Measurements from ENCODE around the gene MTF2. TPM values are rescaled to one million over a fixed set of nuclear protein-coding genes. Genes with fewer than 3 reads are reported as not detected.

MTF2 gene
- total and polyA plus RNA-seq, 12 donors, result 3.9 to 14.0 (median 8.3) TPM

DNA sequence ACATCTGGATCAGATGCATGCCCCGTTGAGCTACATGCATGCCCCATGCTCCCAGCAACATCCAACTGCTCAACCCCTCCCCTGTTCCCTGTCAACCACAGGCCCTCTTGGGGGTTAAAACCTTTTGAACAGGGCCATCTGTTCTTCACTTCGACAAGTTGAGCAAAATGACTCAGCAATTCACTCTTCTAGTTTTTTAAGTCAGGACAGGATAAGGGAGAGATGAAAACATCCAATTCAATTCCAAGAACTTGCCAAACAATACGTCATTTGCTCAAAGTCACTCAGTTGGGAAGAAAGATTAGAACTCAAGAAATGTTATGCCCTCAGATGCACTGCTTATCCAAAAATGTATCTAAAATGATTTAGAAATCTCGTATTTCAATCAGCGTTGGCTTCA is 46.1 kb upstream of the MTF2 start:
- H3K27me3 ChIP-seq, result no peaks in the 10 kb centered on the region
- DNase-seq, result no peak
- intact Hi-C loops (cut with DNase I), result no loop called here
- TF ChIP-seq, protein P1, sequence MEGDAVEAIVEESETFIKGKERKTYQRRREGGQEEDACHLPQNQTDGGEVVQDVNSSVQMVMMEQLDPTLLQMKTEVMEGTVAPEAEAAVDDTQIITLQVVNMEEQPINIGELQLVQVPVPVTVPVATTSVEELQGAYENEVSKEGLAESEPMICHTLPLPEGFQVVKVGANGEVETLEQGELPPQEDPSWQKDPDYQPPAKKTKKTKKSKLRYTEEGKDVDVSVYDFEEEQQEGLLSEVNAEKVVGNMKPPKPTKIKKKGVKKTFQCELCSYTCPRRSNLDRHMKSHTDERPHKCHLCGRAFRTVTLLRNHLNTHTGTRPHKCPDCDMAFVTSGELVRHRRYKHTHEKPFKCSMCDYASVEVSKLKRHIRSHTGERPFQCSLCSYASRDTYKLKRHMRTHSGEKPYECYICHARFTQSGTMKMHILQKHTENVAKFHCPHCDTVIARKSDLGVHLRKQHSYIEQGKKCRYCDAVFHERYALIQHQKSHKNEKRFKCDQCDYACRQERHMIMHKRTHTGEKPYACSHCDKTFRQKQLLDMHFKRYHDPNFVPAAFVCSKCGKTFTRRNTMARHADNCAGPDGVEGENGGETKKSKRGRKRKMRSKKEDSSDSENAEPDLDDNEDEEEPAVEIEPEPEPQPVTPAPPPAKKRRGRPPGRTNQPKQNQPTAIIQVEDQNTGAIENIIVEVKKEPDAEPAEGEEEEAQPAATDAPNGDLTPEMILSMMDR (IDR thresholded peaks at IDR 0.05), result no peak
- WGBS, 2 donors, result 61 to 65% methylated on average over 5 of the region's 5 CpGs
- no peak for ATAC-seq
- no peak overlapping the region for H3K4me3 ChIP-seq
- H3K4me1 ChIP-seq, result peaks cover 0 to 14% (median 0%) of the 10 kb centered on the region in 9 donors
- no peaks in the 10 kb centered on the region for H3K9me3 ChIP-seq
- H3K36me3 ChIP-seq, result no peaks in the 10 kb centered on the region
- no peak overlapping the region for H3K27ac ChIP-seq

DNA sequence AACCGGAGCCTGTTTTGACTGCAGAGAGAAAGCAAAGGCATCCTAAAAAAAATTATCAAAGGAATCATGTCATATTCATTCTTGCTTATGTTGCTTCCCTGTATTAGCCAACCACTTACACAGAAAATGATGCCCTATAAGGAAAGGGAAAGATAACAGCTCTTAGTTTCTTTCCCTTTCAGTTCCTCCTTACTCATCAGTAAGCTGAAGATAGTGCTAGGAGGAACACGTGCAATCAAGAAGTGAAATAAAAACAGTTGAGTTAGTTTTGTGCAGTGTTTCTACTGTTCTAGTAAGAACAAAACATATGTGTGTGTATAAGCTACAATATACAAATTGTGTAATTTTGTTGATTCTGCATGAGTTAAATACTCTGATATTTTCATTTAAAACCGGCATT is 45.3 kb upstream of the MTF2 start:
- no peak for ATAC-seq
- intact Hi-C loops (cut with DNase I), result no loop called here

DNA sequence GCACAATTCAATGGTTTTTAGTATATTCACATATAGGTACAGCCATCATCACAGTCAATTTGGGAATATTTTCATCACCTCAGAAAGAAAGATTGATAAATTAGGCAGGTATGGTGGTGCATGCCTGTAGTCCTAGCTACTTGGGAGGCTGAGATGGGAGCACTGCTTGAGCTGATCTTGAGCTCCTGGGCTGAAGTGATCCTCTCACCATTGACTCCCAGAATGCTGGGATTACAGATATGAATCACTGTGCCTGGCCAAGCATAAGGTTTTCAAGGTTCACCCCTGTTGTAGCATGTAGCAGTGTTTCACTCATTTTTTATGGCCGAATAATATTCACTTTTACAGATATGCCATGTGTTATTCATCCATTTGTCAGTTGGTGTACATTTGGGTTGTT is 44.7 kb upstream of the MTF2 start:
- TF ChIP-seq, protein P1 (IDR thresholded peaks at IDR 0.05), result no peak
- intact Hi-C loops (cut with DNase I), result no loop called here
- H3K36me3 ChIP-seq, result no peaks in the 10 kb centered on the region
- WGBS, 2 donors, result 98 to 100% methylated on average over 1 of the region's 1 CpG
- no peaks in the 10 kb centered on the region for H3K27me3 ChIP-seq
- H3K4me1 ChIP-seq, result peaks cover 0 to 14% (median 0%) of the 10 kb centered on the region in 9 donors
- ATAC-seq (no peak), DNase-seq (no peak)
- H3K9me3 ChIP-seq, result no peaks in the 10 kb centered on the region
- no peak overlapping the region for H3K27ac ChIP-seq
- no peak overlapping the region for H3K4me3 ChIP-seq

More for the DNA sequence above, 45.3 kb upstream of the MTF2 start:
- H3K27me3 ChIP-seq, result no peaks in the 10 kb centered on the region
- H3K27ac ChIP-seq, result peak overlapping the region in 1 of 10 donors; percentile 11
- no peak for DNase-seq
- TF ChIP-seq, protein P1 (IDR thresholded peaks at IDR 0.05), result no peak
- H3K9me3 ChIP-seq, result no peaks in the 10 kb centered on the region
- H3K36me3 ChIP-seq, result no peaks in the 10 kb centered on the region
- no peak overlapping the region for H3K4me3 ChIP-seq
- 55 to 56% methylated on average over 3 of the region's 3 CpGs for WGBS, 2 donors
- peaks cover 0 to 18% (median 0%) of the 10 kb centered on the region in 9 donors for H3K4me1 ChIP-seq

DNA sequence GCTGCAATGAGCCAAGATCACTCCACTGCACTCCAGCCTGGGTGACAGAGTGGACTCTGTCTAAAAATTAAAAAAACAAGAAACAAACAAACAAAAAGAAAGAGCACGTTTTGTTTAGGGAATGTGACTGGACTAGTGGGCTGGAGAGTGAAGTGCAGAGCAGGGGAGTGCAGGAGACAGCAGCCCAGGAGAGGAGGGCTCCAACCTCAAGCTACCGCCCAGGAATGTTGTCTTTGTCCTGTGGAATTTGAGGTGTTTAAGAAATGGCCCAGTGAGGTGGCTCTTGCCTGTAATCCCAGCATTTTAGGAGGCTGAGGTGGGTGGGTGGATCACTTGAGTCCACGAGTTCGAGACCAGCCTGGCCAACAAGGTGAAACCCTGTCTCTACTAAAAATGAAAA is 42.4 kb upstream of the MTF2 start:
- WGBS, 2 donors, result 67% methylated on average over 4 of the region's 4 CpGs
- no peaks in the 10 kb centered on the region for H3K36me3 ChIP-seq
- DNase-seq (no peak), ATAC-seq (no peak)
- TF ChIP-seq, protein P1 (IDR thresholded peaks at IDR 0.05), result no peak
- H3K4me1 ChIP-seq, result peaks cover 0 to 12% (median 0%) of the 10 kb centered on the region in 9 donors
- intact Hi-C loops (cut with DNase I), result no loop called here
- H3K27me3 ChIP-seq, result peaks cover 0 to 2% (median 0%) of the 10 kb centered on the region in 7 donors
- H3K4me3 ChIP-seq, result no peak overlapping the region
- H3K27ac ChIP-seq, result no peak overlapping the region
- no peaks in the 10 kb centered on the region for H3K9me3 ChIP-seq

Measured in heart right ventricle (tissue), 16 donors.